ENCODE measurements around the gene DNAJC16.

GRCh38 chr1:15513919-15514318, 12.7 kb upstream of the DNAJC16 start:
- TF ChIP-seq CTCF (conservative IDR thresholded peaks at IDR 0.05; ENCODE audit: low read depth, low read length) = no peak
- TF ChIP-seq EZH2 (IDR thresholded peaks at IDR 0.05; ENCODE audit: low read length, unreplicated experiment) = no peak

Measured in PC-3 (cell line).